Chondrocyte (in vitro differentiated cells): ENCODE measurements around the gene PLSCR3. TPM values are rescaled to one million over a fixed set of nuclear protein-coding genes. Genes with fewer than 3 reads are reported as not detected.

Source experiments
- DNase-seq: peaks from one replicate; pipeline ENCODE4 v3.0.0; 2021; ENCODE audit warnings: mixed read lengths, low spot score
- H3K27ac Mint-ChIP-seq: one replicate; pipeline ENCODE4 v1.8.0; 2021; ENCODE audit warnings: mild to moderate bottlenecking, moderate library complexity, mixed read lengths; ENCODE audit not compliant: unreplicated experiment
- H3K27me3 Mint-ChIP-seq: 2 replicates; pipeline ENCODE4 v1.8.0; 2021; ENCODE audit warnings: low read depth, mixed read lengths
- H3K36me3 Mint-ChIP-seq: 2 replicates; pipeline ENCODE4 v1.8.0; 2021; ENCODE audit warnings: low read depth, mixed read lengths
- H3K4me1 Mint-ChIP-seq: 2 replicates; pipeline ENCODE4 v1.8.0; 2021; ENCODE audit warnings: low read depth, mild to moderate bottlenecking, mixed read lengths
- H3K4me3 Mint-ChIP-seq: one replicate; pipeline ENCODE4 v1.8.0; 2021; ENCODE audit warnings: mild to moderate bottlenecking, moderate library complexity, mixed read lengths; ENCODE audit not compliant: unreplicated experiment
- H3K9me3 Mint-ChIP-seq: 2 replicates; pipeline ENCODE4 v1.8.0; 2021; ENCODE audit warnings: low read depth, mixed read lengths
- CTCF ChIP-seq: fragments of 200-600 bp; sonication (generic); IDR thresholded peaks from 2 replicates; pipeline ENCODE4 v1.5.0; 2021; ENCODE audit warnings: antibody characterized with exemption, mild to moderate bottlenecking, moderate library complexity
- total RNA-seq: library from RNA; stranded (reverse); gene quantifications from 3 replicates; pipeline ENCODE4 v1.2.1, GENCODE V29; 2021

Gene PLSCR3
- total RNA-seq, 1 donor from 2014 or later: 81.5 TPM

GRCh38 chr17:7391307-7391706 lies 3.0 kb downstream of the PLSCR3 start:
- Mint-ChIP-seq H3K27ac (no peak overlapping the region), H3K9me3 (no peaks in the 10 kb centered on the region), H3K36me3 (peaks cover 10% of the 10 kb centered on the region), H3K4me3 (no peak overlapping the region), H3K4me1 (peaks cover 20% of the 10 kb centered on the region), H3K27me3 (no peaks in the 10 kb centered on the region)
- DNase-seq: no peak
- TF ChIP-seq CTCF: no peak

- Mint-ChIP-seq H3K4me3 (no peak overlapping the region), H3K27ac (no peak overlapping the region), H3K4me1 (peaks cover 16% of the 10 kb centered on the region), H3K36me3 (peaks cover 10% of the 10 kb centered on the region), H3K9me3 (no peaks in the 10 kb centered on the region), H3K27me3 (no peaks in the 10 kb centered on the region)
- TF ChIP-seq CTCF: no peak
- no peak for DNase-seq
Measured at GRCh38 chr17:7389924-7390910, 4.1 kb downstream of the PLSCR3 start.

- Mint-ChIP-seq H3K9me3 (no peaks in the 10 kb centered on the region), H3K4me3 (no peak overlapping the region), H3K36me3 (peaks cover 10% of the 10 kb centered on the region), H3K27me3 (no peaks in the 10 kb centered on the region), H3K4me1 (peaks cover 16% of the 10 kb centered on the region), H3K27ac (no peak overlapping the region)
- no peak for DNase-seq
- TF ChIP-seq CTCF: no peak
Measured at GRCh38 chr17:7388856-7389255, 5.5 kb downstream of the PLSCR3 start.

GRCh38 chr17:7384489-7385081 lies 9.7 kb downstream of the PLSCR3 start:
- Mint-ChIP-seq H3K27me3 (peaks cover 30% of the 10 kb centered on the region), H3K9me3 (no peaks in the 10 kb centered on the region), H3K4me3 (peak overlapping the region; percentile 55), H3K27ac (no peak overlapping the region), H3K4me1 (peaks cover 17% of the 10 kb centered on the region), H3K36me3 (peaks cover 3% of the 10 kb centered on the region)
- DNase-seq: no peak
- TF ChIP-seq CTCF: no peak

GRCh38 chr17:7383742-7384488 lies 10.4 kb downstream of the PLSCR3 start:
- DNase-seq: no peak
- Mint-ChIP-seq H3K27ac (no peak overlapping the region), H3K36me3 (peaks cover 4% of the 10 kb centered on the region), H3K9me3 (peaks cover 6% of the 10 kb centered on the region), H3K4me1 (peaks cover 17% of the 10 kb centered on the region), H3K4me3 (peak overlapping the region; percentile 55), H3K27me3 (peaks cover 30% of the 10 kb centered on the region)
- no peak for TF ChIP-seq CTCF
